ENCODE measurements around the gene HIBADH. TPM values are rescaled to one million over a fixed set of nuclear protein-coding genes. Genes with fewer than 3 reads are reported as not detected.

HIBADH gene
- total and polyA plus RNA-seq, 2 of the 4 experiments (the other 2 are of a cell fraction), result 36.6 to 52.5 TPM

DNA sequence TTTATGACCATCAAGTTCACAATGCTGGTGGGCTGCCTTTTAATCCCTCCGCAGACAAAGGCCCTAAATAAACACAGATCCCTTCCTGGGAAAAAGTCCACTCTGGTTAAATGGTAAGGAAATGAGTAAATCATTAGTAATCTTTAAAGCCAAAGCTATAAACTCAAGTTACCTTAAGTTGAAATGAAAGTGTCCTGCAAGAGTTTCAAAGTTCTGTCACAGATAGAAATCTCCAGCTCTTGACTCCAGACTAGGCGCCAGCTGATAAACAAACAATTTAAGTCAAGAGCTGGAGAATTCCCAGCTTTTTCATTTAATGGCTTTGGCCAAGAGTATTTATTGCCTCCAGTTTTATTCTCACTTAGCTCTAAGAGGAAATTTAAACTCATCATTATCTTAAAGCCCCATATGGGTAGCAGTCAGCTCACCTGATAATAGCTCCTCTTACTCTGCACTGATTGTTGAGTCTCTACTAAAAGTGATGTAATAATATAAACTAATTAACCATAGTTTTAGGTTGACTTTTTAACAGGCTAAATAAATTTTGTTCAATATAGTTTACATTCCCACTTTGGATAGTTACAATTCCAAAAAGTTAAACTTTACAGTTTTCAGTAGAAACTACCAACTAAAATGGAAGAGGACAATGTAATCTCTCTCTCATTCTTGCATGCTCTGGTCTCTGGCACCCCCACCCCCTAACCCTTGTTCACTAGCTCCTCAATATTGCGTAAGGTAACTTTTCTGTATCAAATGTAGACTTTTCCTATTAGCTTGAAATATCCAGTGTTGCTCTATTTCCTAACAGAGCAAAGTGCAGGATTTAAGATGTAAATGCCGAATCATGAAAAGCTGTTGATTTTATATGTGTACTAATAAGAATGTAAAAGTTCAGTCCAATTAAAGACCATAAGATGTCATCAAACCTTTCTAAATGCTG, 56.1 kb downstream of the HIBADH start:
- Histone ChIP-seq H4K8ac (ENCODE audit: low read depth in 2 of 2, low read length in 2 of 2) (no peak overlapping the region), H2AK5ac (ENCODE audit: low read depth, low read length) (no peak overlapping the region), H4K20me1 (ENCODE audit: insufficient read depth, low read length) (no peaks in the 10 kb centered on the region), H2BK20ac (ENCODE audit: low read depth, low read length) (no peak overlapping the region; the same call in 1 of the 2 replicates), H2BK5ac (ENCODE audit: low read depth, low read length, poor library complexity, severe bottlenecking) (no peak overlapping the region), H3K18ac (ENCODE audit: low read depth, low read length) (no peak overlapping the region), H3K27ac (ENCODE audit: insufficient read depth, low read length) (no peak overlapping the region), H3K36me3 (ENCODE audit: control insufficient read depth, insufficient read depth, low read length) (no peaks in the 10 kb centered on the region), H3K9ac (ENCODE audit: low read depth, low read length) (no peak overlapping the region), H3K56ac (ENCODE audit: extremely low read depth, insufficient read depth, low read length) (no peak overlapping the region), H3K14ac (replicated peaks; ENCODE audit: low read depth, low read length) (no peak overlapping the region), H3K4me3 (ENCODE audit: insufficient read depth, low read depth, low read length) (no peak overlapping the region), H3K9me3 (ENCODE audit: control insufficient read depth, insufficient read depth, low read length) (no peaks in the 10 kb centered on the region), H3K23ac (ENCODE audit: low read depth, low read length) (no peak overlapping the region), H3K4me1 (ENCODE audit: control insufficient read depth, insufficient read depth, low read length) (peaks cover 6% of the 10 kb centered on the region), H4K91ac (ENCODE audit: insufficient read depth, low read depth, low read length) (no peak overlapping the region), H2AFZ (replicated peaks; ENCODE audit: low read length, poor library complexity) (no peak overlapping the region), H2BK120ac (ENCODE audit: low read depth, low read length) (peak overlapping the region; percentile 24; the same call in 1 of the 2 replicates), H3K4ac (ENCODE audit: low read depth, low read length) (no peak overlapping the region; the same call in 1 of the 2 replicates), H2AK9ac (replicated peaks; ENCODE audit: low read depth, low read length, poor library complexity) (no peak overlapping the region), H3K4me2 (ENCODE audit: low read depth, low read length) (peak overlapping the region; percentile 70; the same call in 1 of the 2 replicates), H3K27me3 (ENCODE audit: control insufficient read depth, insufficient read depth, low read length) (no peaks in the 10 kb centered on the region), H2BK15ac (ENCODE audit: low read depth, low read length) (no peak overlapping the region), H3K79me1 (ENCODE audit: low read depth in 1 of 2, low read length in 2 of 2) (peaks cover 2 to 4% of the 10 kb centered on the region in 2 experiments; a peak in 2 of 4 replicates), H4K5ac (ENCODE audit: low read depth, low read length) (no peak overlapping the region), H3K9me1 (ENCODE audit: insufficient read depth, low read length) (0 out of 2 replicates have a peak, but pooled peaks cover 4% of the 10 kb centered on the region)
- ChIA-PET CTCF (interaction anchor here (0.7 to 2.4 kb wide), 8 partner anchors 9 to 411 kb away, joined by 3 to 7 read pairs (median 4); no protein-coding TSS in a partner anchor), POLR2A (ENCODE audit: unreplicated experiment) (interaction anchor here (0.7 kb wide), 1 partner anchor 523 kb away, joined by 3 read pairs; no protein-coding TSS in a partner anchor)
- no CpG with 5 or more reads among the region's 4 CpGs for WGBS, 2 experiments (ENCODE audit: extremely low coverage in 2 of 2, insufficient read length in 1 of 2)
- ATAC-seq (ENCODE audit: low read depth) (peak; percentile 47), DNase-seq (peak; percentile 81)
- intact Hi-C loops (cut with micrococcal nuclease) (loop anchor here (10.0 kb wide), 1 partner anchor 168 kb away; no protein-coding TSS in a partner anchor), in situ Hi-C loops (cut with MboI; ENCODE audit: low sequenced_read_pairs) (no loop called here), dilution Hi-C loops (cut with HindIII; ENCODE audit: low sequenced_read_pairs, unreplicated experiment) (no loop called here)
- TF ChIP-seq ELK1 (IDR thresholded peaks at IDR 0.05; ENCODE audit: borderline replicate concordance, low read depth, low read length) (no peak), BHLHE40 (IDR thresholded peaks at IDR 0.05; ENCODE audit: low read depth, low read length) (no peak), MXI1 (IDR thresholded peaks at IDR 0.05; ENCODE audit: borderline replicate concordance, low read depth, low read length) (no peak), MAZ (IDR thresholded peaks at IDR 0.05; ENCODE audit: borderline replicate concordance, low read depth, low read length) (no peak), MAFK (IDR thresholded peaks at IDR 0.05; ENCODE audit: low read depth, low read length) (0 out of 2 replicates have a peak, but pooled peaks have one; percentile 5), CEBPB (IDR thresholded peaks at IDR 0.05; ENCODE audit: low read depth, low read length) (peak; percentile 80), NFE2L2 (IDR thresholded peaks at IDR 0.05; ENCODE audit: low read depth, low read length) (no peak), CTCF (conservative IDR thresholded peaks at IDR 0.05; ENCODE audit: low read depth, low read length) (no peak)
- BruUV-seq (replicated peaks), result no TSS peak

Measured in IMR-90 (cell line).